Brain microvascular endothelial cell (primary cell): ENCODE data around the gene C10orf90.

ENCODE experiments used
- DNase-seq: peaks from one replicate; pipeline ENCODE4 v3.0.0-alpha.2; 2020
- H3K27ac ChIP-seq: fragments of 250-450 bp; sonication (Bioruptor Pico); 2 replicates; pipeline ENCODE4 v1.5.1; 2020; ENCODE audit warnings: mild to moderate bottlenecking, moderate library complexity
- H3K27me3 ChIP-seq: fragments of 250-450 bp; sonication (Bioruptor Pico); replicated peaks from 2 replicates; pipeline ENCODE4 v1.5.1; 2020; ENCODE audit warnings: mild to moderate bottlenecking
- H3K36me3 ChIP-seq: fragments of 250-450 bp; sonication (Bioruptor Pico); replicated peaks from 2 replicates; pipeline ENCODE4 v1.5.1; 2020; ENCODE audit warnings: mild to moderate bottlenecking
- H3K4me3 ChIP-seq: 2 replicates; pipeline ENCODE4 v1.5.1; 2011; ENCODE audit warnings: low read depth, mild to moderate bottlenecking, control low read depth, low read length, moderate library complexity
- in situ Hi-C: cut with HindIII; loops from 2 replicates; pipeline ENCODE4 v1.10.0; 2017; ENCODE audit warnings: low sequenced_read_pairs, low pct_ligation_motif_present
- TF ChIP-seq, protein P1 (sequence below): IDR thresholded peaks from 2 replicates; pipeline ENCODE4 v1.5.1; 2011; ENCODE audit warnings: low read depth, mild to moderate bottlenecking, moderate library complexity, low read length, control low read depth, inconsistent platforms; ENCODE audit errors: missing control alignments

Gene C10orf90

DNA sequence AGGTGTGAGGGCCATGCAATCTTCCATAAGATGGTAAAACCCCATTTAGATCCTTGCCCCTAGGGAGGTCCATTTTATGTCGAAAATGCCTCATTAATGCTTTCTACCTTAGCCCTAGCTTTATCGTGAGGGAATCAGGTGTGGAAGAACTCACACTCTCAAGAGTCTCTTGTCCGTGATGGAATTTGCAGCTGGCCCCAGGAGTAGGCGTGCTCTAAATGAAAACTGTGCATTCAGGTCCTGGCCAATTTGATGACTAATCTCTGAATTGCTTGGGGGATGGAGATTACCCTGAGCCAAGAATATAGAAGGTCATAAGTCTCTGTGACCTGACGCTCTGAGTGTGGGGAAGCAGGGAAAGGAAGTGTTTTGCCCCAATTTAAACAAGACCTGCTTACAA, 6.6 kb downstream of the C10orf90 start:
- H3K27me3 ChIP-seq: no peaks in the 10 kb centered on the region
- peak overlapping the region; percentile 88 for H3K27ac ChIP-seq
- H3K36me3 ChIP-seq: no peaks in the 10 kb centered on the region
- H3K4me3 ChIP-seq: no peak overlapping the region
- TF ChIP-seq, protein P1, sequence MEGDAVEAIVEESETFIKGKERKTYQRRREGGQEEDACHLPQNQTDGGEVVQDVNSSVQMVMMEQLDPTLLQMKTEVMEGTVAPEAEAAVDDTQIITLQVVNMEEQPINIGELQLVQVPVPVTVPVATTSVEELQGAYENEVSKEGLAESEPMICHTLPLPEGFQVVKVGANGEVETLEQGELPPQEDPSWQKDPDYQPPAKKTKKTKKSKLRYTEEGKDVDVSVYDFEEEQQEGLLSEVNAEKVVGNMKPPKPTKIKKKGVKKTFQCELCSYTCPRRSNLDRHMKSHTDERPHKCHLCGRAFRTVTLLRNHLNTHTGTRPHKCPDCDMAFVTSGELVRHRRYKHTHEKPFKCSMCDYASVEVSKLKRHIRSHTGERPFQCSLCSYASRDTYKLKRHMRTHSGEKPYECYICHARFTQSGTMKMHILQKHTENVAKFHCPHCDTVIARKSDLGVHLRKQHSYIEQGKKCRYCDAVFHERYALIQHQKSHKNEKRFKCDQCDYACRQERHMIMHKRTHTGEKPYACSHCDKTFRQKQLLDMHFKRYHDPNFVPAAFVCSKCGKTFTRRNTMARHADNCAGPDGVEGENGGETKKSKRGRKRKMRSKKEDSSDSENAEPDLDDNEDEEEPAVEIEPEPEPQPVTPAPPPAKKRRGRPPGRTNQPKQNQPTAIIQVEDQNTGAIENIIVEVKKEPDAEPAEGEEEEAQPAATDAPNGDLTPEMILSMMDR: no peak
- DNase-seq: peak; percentile 81
- in situ Hi-C loops: no loop called here

DNA sequence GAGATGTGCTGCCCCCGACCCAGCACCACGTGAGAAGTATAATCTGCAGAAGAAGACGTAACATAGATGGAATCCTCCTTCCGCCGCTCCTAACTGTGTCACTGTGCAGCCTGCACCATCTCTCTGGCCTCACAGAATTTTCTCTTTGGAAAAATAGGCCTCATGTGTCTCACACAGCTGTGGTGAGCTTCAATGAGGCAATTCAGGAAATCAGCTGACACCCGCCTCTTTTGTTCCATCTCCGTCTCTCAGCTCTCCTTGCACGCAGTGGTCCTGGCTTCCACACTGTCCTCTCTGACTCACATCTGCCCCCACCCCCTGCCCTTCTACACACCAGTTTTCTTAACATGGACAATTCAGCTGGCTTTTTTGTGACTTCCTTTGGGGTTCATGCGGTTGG, 7.2 kb downstream of the C10orf90 start:
- in situ Hi-C loops: no loop called here
- no peak overlapping the region for H3K4me3 ChIP-seq
- DNase-seq: peak; percentile 97
- no peaks in the 10 kb centered on the region for H3K27me3 ChIP-seq
- H3K27ac ChIP-seq: peak overlapping the region; percentile 88
- H3K36me3 ChIP-seq: no peaks in the 10 kb centered on the region
- TF ChIP-seq, protein P1: no peak

DNA sequence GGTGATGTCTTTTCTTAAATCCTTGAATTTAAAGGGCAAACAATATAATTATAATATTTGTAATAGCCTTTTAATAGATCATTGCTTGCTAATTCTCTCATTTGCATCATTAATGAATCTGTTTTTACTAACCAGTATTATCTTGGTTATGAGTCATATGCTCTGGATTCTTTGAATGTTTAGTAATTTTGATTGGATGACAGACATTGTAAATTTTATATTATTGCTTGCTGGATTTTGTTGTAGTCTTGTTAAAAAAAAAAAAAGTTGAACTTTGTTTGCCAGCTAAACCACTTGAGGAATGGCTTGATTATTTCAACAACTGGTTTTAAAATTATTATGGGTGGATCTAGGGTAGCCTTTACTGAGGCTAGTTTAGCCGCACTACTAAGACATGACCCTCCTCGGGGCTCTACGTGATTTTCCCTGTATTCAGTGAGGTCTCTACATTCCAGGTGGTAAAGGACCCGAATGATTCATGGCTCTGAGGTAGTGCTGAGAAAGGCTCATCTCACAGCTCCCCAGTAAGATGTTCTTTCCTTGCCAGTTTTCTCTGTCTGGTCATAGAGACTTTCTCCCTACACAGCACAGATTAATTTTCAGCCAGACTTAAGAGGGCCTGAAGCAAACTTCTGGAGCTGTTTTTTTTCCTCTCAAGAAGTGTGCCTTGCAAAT, 8.5 kb downstream of the C10orf90 start:
- peak overlapping the region; percentile 84 for H3K27ac ChIP-seq
- no peaks in the 10 kb centered on the region for H3K36me3 ChIP-seq
- H3K4me3 ChIP-seq: no peak overlapping the region
- in situ Hi-C loops: no loop called here
- peak; percentile 87 for DNase-seq
- TF ChIP-seq, protein P1: no peak
- no peaks in the 10 kb centered on the region for H3K27me3 ChIP-seq

DNA sequence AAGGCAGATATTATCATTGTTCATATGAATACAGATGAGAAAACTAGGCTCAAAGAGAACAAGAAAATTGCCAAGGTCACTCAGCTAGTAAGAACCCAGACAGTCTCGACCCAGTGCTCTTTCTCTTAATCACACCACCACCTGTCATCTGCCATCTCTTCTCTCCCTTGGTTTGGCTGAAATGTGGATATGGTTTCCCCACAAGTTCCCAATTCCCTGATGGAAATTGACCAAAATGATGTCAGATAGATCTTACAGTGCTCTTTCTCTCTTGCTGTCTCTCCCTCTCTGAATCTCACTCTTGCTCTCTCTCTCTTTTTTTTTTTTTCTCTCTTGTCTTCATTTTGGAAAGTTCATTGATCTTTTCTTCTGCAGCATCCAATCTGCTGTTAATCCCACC, 9.1 kb downstream of the C10orf90 start:
- TF ChIP-seq, protein P1: no peak
- Histone ChIP-seq H3K4me3 (no peak overlapping the region), H3K27ac (peak overlapping the region; percentile 84), H3K36me3 (no peaks in the 10 kb centered on the region), H3K27me3 (no peaks in the 10 kb centered on the region)
- in situ Hi-C loops: no loop called here
- DNase-seq: no peak

DNA sequence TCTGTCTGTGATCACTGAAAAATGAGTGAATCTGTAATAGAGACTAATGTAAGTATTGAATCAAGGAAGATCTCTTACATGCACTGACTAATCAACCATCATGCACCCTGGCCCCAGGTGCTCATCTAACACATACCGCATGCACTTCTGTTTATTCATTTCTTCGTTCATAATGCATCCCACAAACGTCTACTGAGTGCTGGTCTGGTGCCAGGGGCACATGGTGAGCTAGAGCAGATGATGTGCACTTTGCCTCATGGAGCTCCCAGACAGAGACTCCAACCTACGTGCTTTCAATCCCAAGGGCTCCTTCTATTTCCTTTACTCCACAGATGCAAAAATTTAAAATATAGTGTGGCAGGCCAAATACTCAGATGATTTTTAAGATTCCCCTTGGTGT, 10.7 kb downstream of the C10orf90 start:
- DNase-seq: no peak
- in situ Hi-C loops: no loop called here
- no peaks in the 10 kb centered on the region for H3K27me3 ChIP-seq
- H3K4me3 ChIP-seq: no peak overlapping the region
- no peak overlapping the region for H3K27ac ChIP-seq
- no peaks in the 10 kb centered on the region for H3K36me3 ChIP-seq
- TF ChIP-seq, protein P1: no peak

DNA sequence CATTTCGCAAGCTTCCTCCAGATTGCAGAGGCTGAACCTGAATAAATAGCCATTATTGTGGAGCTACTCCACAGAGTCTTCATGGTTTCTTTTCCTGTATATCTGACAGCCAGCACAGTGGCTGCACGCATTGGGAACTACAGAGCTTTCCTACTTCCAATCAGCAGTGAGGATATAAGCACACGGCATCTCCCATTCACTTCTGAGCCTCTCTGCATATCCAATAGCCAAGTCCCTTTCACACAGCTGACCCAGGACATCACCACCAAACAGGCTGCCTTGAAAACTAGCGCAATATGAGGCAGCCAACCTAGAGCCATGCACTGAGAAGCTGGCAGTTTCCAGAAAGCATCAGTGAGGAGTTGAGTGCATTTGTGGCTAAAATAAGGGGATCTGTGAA, 11.6 kb downstream of the C10orf90 start:
- H3K27ac ChIP-seq: no peak overlapping the region
- H3K4me3 ChIP-seq: no peak overlapping the region
- no peak for DNase-seq
- no peaks in the 10 kb centered on the region for H3K27me3 ChIP-seq
- in situ Hi-C loops: no loop called here
- TF ChIP-seq, protein P1: no peak
- no peaks in the 10 kb centered on the region for H3K36me3 ChIP-seq
